Stimulated activated naive CD4-positive, alpha-beta T cell (primary cell): ENCODE data around the gene POLR3K.
A peak's percentile ranks its signal among the peaks of the same experiment; 100 is the strongest.

Source experiments
- DNase-seq, 6 experiments: peaks; one replicate each; lab custom pipeline; 2025; lab: John Stamatoyannopoulos, UW

Gene POLR3K

DNA sequence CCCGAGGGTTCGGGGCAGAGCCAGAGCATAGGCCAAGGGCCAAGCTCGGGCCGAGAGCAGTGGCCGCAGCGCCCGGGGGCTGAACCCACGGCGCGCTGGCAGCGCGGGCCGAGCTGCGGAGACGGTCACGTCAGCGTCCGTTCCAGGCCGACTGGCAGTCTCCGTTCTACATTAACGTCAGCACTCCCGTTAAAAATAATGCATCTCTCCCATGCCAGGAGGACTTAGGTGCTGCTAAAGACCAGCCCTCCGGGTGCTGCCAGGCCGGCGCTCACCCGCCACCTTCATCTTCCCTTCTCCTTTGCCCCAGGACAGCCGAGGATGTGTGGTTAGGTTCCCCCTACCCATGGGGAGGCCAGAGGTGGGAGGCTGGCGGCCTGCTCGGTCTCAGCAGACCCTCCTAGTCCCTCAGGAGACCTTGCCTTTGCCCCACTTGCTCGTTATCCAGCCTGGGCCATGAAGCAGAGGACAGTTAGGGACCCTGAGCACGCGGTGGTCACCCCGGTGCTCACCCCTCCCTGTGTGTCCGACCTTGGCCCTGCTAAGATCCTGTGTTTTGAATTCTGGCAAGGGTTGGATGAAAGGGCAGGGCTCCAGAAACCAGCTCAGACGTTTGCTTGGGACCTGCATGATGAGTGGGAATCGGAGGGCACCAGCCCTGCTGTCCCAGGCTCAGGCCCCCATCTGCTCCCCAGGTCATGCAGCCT, 25.2 kb upstream of the POLR3K start:
- DNase-seq, result no peak

DNA sequence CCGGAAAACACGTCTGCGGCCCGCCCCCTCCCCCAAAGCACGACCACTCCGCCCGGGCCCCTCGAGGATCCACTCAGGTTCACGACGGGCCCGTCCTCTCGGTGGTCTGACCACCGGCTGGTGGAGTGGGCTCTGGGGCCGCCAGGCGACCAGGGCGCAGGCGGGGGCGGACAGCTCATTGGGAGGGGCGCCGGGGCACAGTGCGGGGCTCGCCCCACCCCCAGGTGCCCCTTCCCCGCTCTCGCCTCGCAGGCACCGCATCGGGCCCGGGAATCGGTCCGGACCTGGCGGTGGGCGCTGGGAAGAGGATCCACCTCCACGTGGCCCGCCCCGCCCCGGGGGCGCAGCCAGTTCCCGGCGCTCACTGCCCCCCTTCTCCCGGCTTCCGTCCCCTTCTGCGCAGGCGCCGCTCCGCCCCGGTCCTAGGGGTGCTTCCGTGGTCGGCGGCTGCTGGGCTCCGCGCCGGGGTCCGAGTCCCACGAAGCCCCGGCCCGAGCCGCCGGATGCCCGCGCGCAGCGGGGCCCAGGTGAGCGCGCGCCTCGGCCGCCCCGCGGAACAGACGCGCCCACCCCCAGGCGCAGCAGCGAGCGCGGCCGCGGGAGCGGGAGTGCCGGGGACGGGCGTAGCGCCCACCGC, 24.5 kb upstream of the POLR3K start, which contains the start of gene MPG:
Gene MPG (plus strand): TSS at position 419 of the 637 bp plus-strand sequence. CDS start 85 bp downstream, at position 504.
- DNase-seq, result peak; percentile 53 to 80 (median 74)

DNA sequence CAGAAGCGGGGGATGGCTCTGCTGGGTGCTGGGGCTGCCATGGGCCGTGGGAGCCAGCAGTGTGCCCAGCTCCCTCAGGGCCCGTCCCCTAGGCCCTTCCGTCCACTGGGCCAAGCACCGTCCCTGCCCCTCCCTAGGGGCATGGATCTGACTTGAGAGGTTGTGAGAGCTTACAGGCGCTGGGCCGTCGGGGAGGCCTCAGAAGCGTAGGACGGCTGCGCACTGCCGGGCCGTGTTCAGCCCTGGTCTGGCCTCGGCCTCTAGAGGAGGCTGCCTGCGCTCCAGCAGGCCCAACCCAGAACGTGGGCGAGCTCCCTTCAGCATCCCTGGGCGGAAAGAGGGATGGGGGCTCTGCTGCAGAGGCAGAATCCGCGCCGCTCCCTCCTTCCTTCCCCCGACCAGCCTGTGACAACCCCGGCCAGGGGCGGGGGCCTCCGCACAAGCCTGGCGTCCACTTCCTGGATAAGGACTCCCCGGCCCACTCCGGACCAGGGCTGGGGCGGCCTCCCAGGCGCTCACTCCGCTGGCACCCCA, 23.9 kb upstream of the POLR3K start:
- DNase-seq, result peak in 2 of 6 experiments; percentile 27 to 56

DNA sequence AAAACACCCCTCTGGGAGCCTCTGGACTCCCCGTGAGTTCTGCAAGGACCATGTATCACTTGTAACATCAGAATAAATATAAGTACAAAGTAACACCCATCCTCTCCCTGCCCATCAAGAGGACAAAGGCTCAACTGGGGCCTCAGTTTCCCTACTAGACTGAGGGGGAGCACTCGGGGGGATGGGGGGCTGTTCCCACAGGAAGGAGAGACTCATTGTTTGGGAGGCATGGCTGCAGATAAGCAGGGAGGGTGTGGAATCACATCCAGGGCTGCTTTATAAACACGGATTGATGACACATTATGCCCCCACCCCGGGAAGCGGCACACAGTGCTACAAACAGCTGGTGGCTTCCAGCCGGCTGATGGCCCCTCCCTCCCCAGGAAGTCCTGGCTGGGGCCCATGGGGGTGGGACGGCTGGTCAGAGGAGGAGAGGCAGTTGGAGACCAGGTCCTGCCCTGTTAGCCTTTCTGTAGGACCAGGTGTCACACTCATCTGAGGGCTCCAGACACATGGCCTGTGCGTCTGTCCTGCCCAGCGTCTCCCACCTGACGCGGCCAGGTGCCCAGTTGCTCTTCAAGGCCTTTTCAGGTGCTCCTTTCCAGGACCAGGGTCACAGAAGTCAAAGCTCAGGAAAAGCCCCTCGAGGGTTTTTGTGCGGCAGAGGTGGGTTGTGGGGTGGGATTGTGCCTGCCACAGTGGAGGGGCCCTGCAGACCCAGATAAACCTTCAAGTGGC, 23.3 kb upstream of the POLR3K start:
- no peak for DNase-seq

DNA sequence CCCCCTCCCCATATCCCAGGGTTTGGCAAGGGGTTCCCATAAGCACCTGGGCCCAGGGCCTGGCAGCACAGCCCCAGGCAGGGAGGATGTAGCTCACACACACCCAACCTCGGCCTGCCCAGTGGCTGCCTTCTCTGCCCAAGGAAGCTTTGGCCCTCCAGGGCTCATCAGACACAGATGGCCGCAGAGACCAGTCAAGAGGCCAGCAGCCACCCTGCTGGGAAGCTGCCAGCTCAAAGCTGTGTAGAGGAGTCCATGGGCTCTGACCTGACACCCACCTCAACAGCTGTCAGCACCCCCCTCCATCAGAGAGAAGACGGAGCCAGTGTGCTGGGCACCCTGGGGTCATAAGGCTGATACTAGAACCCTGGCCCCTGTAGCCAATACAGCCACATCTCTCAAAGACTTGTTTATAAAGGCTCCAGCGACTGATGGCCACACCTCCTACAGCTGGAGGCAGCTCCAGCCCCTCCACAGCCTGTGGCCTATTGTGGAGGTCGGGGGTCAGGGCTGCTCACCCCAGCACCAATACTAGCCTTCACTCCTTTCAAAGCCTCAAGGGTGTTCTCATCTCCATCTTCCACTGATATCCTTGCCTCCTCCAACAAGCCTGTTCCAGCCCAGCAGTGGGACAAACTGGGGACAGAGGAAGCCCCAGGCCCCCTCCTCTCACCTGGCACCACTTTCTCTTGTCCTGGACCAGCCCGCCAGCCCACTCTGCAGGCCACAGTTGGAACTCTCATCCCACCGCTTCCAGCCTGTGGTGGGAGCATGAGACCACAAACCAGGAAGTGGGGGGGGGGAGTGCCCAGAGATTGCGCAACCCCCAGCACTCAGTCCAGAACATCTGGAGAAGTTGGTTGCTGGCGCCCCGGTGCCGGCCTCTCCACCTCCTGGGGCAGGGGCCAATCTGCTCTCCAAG, 22.4 kb upstream of the POLR3K start:
- peak in 1 of 6 experiments; percentile 3 for DNase-seq

DNA sequence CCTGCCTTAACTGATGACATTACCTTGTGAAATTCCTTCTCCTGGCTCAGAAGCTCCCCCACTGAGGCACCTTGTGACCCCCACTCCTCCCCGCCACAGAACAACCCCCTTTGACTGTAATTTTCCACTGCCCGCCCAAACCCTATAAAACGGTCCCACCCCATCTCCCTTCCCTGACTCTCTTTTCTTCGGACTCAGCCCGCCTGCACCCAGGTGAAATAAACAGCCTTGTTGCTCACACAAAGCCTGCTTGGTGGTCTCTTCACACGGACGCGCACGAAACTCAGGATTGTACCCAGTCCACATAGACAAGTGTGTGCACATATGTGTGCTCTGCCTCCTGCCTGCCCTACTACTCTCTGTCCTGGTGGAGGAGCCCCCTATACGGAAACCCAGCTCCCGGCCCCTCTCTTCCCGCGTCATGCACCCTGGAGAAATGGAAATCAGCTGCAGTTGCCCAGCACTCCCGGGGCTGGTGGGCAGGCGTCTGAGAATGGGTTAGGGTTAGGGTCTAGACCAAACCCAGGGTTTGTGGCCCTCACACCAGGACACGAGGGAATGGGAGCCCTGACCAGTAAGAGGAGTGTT, 21.4 kb upstream of the POLR3K start:
- DNase-seq, result no peak

- DNase-seq, result no peak
Observed at GRCh38 chr16:74051-74746, 20.8 kb upstream of the POLR3K start.

- DNase-seq, result no peak
Observed at GRCh38 chr16:72561-73548, 19.4 kb upstream of the POLR3K start, which contains the start of gene RHBDF1. Gene RHBDF1, minus strand, starts transcription at chr16:72631. Its CDS starts 7,616 bp downstream, at chr16:65015.

- DNase-seq, result no peak
Observed at GRCh38 chr16:71540-72401, 18.4 kb upstream of the POLR3K start.

DNA sequence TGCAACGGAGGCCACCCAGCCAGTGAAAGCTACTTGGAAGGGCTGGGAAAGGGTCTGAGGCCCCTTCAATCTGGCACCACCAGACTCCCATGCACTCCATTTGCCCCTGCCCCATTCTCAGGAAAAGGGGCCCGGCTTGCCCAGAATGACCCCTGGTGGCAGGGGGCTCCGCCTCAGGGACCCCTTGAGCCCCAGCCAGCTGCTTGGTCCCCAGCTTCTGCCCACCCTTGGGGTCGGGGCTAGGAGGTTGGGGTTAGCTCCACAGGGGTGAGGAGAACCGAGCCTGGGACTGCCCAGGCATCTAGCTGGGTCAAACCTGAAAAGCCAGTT, 17.8 kb upstream of the POLR3K start:
- no peak for DNase-seq

DNA sequence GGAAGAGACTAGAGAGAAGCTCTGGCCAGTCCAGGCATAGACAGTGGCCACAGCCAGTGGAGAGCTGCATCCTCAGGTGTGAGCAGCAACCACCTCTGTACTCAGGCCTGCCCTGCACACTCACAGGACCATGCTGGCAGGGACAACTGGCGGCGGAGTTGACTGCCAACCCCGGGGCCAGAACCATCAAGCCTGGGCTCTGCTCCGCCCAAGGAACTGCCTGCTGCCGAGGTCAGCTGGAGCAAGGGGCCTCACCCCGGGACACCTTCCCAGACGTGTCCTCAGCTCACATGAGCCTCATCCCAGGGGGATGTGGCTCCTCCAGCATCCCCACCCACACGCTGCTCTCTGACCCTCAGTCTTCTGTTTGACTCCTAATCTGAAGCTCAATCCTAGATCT, 15.8 kb upstream of the POLR3K start:
- DNase-seq, result no peak

DNA sequence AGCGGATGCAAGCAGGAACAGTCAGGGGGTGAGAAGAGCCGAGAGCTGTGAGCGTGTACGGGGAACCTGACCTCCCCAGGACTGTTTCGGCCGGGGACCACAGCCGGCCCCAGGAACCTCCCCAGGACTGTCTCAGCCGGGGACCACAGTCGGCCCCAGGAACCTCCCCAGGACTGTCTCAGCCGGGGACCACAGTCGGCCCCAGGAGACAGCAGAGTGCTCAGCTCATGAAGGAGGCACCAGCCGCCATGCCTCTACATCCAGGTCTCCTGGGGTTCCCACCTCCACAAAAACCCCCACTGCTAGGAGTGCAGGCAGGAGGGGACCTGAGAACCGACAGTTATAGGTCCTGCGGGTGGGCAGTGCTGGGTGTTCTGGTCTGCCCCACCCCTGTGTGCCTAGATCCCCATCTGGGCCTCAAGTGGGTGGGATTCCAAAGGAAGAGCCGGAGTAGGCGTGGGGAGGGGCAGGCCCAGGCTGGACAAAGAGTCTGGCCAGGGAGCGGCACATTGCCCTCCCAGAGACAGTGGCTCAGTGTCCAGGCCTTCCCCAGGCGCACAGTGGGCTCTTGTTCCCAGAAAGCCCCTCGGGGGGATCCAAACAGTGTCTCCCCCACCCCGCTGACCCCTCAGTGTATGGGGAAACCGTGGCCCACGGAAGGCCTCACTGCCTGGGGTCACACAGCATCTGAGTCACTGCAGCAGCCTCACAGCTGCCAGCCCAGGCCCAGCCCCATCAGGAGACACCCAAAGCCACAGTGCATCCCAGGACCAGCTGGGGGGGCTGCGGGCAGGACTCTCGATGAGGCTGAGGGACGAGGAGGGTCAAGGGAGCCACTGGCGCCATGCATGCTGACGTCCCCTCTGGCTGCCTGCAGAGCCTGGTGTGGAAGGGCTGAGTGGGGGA, 14.7 kb upstream of the POLR3K start:
- no peak for DNase-seq

GRCh38 chr16:67183-67791, 13.9 kb upstream of the POLR3K start:
- no peak for DNase-seq

GRCh38 chr16:66309-67182, 13.1 kb upstream of the POLR3K start:
- no peak for DNase-seq

GRCh38 chr16:65745-66144, 12.3 kb upstream of the POLR3K start:
- peak; percentile 48 to 83 (median 72) for DNase-seq

- DNase-seq, result no peak
Observed at GRCh38 chr16:64914-65255, 11.5 kb upstream of the POLR3K start.
